GM04504 (cell line): ENCODE measurements around the gene IFIT3.
A peak's percentile ranks its signal among the peaks of the same experiment; 100 is the strongest.
"Not testable (repeated sequence)": the region's sequence is repeated elsewhere in the genome, so short reads cannot be mapped to it uniquely, and the experiment has no call there.

Experiments used
- DNase-seq: peaks from one replicate; pipeline ENCODE4 v3.0.0-alpha.2; 2012; ENCODE audit warnings: low read depth

The IFIT3 gene

GRCh38 chr10:89327803-89328441 is at the start of gene IFIT3:
TSS of gene IFIT3 (plus strand) at chr10:89327997. CDS start at chr10:89328074, 77 bp downstream.
- peak; percentile 86 for DNase-seq

DNA sequence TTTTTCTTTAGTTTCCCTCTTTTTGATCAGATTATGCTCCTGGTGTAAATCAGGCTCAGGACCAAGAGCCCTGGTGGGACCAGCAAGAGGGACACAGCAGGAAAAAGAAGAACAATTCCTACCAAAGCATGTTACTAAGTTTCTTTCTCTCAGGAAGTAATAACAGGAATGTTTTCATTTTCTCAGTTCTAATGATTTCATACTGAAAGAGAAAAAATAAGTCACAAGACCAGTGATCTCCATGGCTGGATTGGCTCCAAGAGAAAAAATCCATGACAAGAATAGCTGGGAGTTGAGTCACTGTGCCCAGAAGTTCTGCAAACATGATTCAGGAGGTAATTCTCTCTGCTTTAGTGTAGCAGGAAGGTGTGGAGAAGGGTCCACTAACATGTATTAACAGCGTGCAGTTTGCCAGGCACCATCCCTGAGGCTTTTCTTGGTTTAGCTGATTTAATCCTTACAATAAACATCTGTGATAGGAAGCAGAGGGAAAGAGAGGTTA is 49.7 kb upstream of the IFIT3 start:
- peak; percentile 94 for DNase-seq

DNA sequence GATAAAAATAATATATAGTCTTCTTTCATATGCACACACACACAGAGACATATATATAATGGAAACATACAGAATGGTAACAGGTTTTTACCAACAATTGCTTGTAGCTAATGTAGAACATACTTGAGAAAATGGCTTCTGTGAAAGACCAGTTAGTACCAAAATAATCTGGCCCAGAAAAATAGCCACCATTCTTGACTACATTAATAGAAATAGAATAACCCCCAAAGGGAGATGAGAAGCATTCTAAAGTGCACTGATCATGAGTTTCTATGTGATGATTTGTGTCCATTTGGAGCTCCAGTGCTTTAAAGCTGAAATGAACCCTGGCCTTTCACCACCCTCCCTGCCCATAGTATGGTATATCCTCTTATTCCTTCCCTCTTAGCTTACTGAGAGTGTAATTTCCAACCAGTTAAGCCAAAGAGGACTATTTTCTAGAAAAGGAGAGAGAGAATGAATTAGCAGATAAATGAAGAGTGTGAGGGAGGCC is 48.9 kb upstream of the IFIT3 start:
- no peak for DNase-seq

DNA sequence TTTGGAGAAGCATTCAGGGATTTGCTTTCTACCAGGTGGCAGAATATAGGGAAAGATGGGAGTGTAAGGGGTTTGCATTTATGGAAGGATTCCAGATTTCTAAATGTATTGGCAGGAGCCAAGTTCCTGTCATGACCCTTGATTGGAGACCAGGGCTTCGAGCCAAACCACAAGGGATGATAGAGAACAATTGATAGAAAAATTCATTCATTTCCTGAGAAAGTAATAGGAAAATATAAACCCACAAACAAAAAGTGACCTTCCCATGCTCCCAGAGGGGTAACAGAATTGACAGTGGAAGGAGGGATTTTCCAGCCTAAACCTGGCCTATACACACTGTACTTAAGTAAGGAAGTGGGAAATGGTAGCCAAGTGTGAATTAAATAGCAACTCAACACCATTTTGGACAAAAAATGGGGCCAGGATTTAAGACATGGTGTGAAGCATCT is 48.4 kb upstream of the IFIT3 start:
- DNase-seq: no peak

DNA sequence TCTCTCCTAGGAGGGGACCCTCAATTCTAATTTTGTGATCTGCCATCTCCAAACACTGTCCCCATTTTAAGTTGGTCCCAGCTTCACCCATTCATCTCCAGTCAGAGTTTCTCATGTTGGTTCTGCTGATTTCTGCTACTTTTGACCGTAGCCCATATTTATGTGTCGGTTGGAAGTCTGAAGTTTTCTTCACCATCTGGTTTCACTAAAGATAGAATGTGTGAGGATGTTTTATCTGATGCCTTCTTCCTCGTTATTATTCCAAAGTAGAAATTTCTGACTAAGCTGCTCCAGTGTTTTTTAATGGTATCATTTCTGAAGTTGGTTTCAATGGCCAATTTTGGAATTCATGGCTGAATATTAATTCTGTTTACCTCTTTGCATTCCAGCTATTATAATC is 47.3 kb upstream of the IFIT3 start:
- no peak for DNase-seq

- DNase-seq: no peak
Observed at GRCh38 chr10:89281606-89282395, 46.0 kb upstream of the IFIT3 start.

DNA sequence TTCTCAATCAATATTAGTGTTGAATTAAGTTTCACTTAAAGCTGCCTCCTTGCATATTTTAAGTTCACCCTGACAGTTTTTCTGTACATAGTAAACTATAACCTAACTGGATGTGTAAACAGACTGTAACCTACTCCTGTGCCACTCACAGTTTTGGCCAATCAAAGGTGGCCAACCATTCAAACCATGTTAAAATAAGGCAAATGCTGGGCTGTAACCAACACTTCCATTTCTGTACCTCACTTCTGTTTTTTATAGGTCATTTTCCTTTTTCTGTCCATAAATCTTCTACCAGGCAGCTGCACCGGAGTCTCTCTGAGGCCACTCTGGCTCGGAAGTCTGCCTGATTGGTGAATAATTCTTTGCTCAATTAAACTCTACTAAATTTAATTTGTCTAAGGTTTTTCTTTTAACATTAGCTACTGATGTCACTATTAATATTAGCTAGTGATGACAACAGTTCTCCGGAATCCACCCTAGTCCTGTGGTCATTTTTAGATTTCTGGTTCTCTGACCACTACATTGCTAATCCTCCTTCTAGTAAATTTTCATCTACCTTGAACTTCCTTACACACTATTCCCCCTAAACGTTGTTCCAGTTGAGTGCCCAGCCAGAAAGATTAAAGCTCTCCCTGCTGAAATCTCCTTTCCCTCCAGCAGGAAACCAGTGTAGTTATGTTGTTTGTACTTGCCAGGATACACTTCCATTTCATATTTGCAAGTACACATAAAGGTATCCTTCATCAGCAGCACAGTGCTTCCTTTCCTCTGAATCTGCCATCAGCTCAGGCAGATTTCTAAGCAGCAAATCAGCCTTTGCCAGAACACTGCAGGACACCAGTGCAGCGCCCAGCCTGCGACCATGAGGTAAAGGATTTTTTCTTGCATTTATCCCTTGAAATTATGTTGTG is 44.5 kb upstream of the IFIT3 start:
- DNase-seq: no peak

DNA sequence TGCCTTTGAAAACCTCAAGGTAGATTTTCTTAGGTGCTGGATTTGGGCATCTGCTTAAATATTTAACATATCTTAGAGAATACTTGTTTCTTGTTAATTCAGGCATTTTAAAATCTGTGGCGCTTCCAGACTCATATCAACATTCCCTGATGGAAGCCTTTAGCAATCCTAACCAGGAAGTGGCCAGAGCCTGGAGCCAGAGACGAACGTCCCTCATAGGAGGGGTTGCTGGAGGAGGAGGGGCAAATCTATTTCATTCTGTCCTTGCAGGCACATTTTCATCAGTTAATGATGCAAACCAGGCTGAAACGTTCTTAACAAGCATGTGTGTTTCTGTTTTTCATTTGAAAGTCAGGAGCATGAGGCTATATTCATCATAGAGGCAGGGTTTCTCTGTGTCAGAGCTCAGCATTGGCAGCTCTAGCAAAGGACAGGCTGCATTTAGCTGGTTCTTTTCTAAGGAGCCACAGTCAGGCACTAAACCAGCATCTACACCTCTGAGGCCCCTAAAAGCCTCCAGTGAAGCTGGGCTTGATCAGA is 43.8 kb upstream of the IFIT3 start:
- DNase-seq: peak; percentile 92

- not testable (repeated sequence) for DNase-seq
Observed at GRCh38 chr10:89284711-89285110, 43.1 kb upstream of the IFIT3 start.

DNA sequence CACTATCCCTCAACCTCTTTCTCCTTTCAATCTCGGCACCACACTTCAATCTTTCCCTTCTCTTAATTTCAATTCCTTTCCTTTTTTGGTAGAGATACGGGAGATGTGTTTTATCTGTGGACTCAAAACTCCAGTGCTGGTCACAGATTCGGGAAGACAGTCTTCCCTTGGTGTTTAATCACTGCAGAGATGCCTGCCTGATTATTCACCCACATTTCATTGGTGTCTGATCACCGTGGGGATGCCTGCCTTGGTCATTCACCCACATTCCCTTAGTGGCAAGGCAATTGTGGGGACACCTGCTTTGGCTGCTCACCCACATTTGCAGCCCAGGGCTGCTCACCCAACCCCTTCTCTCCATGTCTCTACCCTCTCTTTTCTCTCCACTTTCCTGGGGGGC is 42.5 kb upstream of the IFIT3 start:
- DNase-seq: not testable (repeated sequence)

DNA sequence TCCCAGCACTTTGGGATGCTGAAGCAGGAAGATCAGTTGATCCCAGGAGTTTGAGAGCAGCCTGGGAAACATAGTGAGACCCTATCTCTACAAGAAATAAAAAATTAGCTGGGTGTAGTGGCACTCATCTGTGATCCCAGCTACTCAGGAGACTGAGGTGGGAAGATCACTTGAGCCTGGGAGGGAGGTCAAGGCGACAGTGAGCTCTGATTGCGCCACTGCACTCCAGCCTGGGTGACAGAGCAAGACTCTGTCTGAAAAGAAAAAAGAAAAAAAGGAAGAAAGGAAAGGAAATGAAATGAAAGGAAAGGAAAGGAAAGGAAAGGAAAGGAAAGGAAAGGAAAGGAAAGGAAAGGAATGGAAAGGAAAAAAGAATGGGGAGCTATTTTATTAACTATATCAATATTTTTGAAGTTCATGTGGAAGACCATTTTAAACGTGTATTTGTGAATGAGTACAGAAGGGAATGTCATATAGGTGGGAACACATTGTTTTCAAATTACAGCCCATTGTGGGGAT is 33.0 kb upstream of the IFIT3 start:
- DNase-seq: no peak

DNA sequence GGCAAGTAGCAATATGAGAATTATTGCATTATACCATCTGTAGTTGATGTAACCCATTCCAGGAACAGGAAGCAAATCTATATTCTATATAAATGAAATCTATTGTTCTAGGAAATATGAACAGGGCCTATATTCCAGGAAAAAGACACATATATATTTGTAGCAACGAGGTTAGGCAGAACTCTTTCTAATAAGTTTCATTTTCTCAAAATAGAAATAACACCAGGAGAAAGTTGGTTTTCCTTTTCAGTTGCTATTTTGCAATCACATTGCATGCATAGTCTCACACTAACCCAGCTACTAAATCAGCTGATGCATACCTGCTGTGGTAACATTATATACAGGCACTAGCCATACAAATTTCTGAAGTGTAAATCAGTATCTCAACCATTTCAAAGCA is 32.2 kb upstream of the IFIT3 start:
- peak; percentile 60 for DNase-seq

DNA sequence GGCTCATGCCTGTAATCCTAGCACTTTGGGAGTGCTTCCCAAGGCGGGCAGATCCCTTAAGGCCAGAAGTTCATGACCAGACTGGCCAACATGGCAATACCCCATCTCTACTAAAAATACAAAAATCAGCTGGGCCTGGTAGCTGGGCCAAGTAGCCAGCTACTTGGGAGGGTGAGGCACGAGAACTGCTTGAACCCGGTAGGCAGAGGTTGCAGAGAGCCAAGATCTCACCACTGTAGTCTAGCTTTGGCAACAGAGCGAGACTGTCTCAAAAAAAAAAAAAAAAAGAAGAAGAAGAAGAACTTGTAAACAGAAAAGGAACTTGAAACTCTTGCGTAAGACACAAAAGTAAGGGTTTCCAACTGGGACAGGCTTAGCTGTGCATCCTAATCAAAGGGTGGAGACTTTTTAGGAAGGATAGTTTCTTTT is 31.6 kb upstream of the IFIT3 start:
- DNase-seq: peak; percentile 49

GRCh38 chr10:89297356-89297755 is 30.4 kb upstream of the IFIT3 start:
- DNase-seq: no peak

DNA sequence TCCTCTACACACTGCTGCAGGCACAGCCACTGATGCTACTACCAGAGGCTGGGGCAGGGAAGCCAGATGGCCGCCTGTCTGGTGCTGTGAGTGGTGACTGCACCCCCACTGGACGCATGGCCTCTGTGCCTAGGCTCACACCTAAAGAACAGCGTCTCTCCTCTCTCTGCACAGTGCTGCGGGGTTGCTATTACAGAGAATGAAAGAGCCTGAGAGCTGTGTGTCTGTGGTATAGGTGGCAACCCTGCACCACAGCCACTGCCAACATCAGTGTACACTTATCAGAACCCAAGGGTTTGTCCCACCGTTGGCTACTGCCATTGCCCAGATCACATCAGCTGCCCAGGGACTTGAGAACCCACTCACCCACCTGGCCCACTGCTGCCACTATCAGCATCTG is 30.0 kb upstream of the IFIT3 start:
- no peak for DNase-seq

DNA sequence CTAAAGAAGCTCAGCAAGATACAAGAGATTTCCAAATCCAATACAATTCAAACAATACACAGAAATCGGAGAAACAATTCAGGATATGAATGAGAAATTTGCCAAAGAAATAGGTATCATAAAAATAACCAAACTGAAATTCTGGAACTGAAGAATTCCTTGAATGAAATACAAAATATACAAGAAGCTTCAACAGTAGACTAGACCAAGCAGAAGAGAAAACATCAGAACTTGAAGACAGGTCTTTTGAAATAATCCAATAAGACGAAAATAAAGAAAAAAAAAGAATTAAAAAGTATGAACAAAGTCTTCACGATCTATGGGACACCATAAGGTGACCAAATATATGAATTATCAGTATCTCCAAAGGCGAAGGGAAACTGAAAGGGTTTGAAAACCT is 28.8 kb upstream of the IFIT3 start:
- DNase-seq: no peak

- DNase-seq: no peak
Observed at GRCh38 chr10:89301232-89301631, 26.6 kb upstream of the IFIT3 start.

- DNase-seq: peak; percentile 29
Observed at GRCh38 chr10:89301721-89302445, 25.9 kb upstream of the IFIT3 start, which contains the start of gene IFIT2. TSS of gene IFIT2 (plus strand) at chr10:89302046. CDS start at chr10:89302124, 78 bp downstream.

- DNase-seq: no peak
Observed at GRCh38 chr10:89302625-89303024, 25.2 kb upstream of the IFIT3 start.

DNA sequence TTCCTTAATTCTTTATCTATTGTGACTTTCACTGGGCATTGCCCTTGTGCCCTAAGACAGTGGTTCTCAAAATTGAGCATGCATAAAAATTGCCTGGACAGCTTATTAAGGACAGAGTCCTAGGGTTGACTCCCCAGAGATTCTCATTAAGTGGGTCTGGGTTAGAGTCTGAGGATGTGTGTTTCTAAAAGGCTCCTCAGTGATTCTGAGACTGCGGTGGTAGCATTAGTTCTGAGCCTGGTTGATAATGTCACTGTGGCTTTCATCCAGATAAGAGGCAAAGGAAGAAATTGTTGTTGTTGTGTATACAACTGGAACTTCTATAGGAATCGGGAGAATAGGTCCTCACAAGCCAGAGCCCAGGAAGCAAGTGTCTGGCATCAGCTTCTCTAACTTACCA is 24.6 kb upstream of the IFIT3 start:
- no peak for DNase-seq

DNA sequence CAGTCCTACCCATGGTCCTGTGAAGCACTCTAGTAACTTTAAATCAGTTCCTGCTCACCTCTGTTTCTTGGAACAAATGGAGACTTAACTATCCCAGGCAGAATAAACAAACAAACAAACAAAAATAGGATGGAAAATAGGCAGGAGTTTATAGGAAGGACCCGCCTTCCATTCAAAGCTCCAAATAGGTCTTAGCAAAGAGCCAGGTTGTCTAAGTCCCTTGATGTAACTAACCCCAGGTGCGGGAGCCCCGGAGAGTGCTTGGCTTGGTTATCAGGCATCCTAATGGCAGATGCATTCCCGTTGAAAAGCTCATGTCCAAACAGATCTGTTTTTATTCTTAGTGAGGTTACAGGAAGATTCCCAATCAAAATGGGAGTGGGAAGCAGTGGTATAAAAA is 23.8 kb upstream of the IFIT3 start:
- DNase-seq: no peak
